Tibial nerve (tissue), 4 donors: Measurements from ENCODE around the gene PSPN.

Source experiments
- CTCF ChIP-seq, 5 experiments: fragments of 200-600 bp in 3 of 5; fragments of 450-650 bp in 2 of 5; sonication (generic) in 3 of 5; IDR thresholded peaks; one replicate each; pipeline ENCODE4 v1.5.1; 2016 to 2019; ENCODE audit warnings: antibody characterized with exemption in 5 of 5, mild to moderate bottlenecking in 3 of 5, moderate library complexity in 2 of 5
- EP300 ChIP-seq, 2 donors: sonication (generic); formaldehyde crosslinking; IDR thresholded peaks; one replicate each; pipeline ENCODE4 v1.6.1; 2017; ENCODE audit warnings: antibody characterized with exemption in 2 of 2, mild to moderate bottlenecking in 1 of 2
- POLR2A ChIP-seq, 2 donors: fragments of 450-650 bp; IDR thresholded peaks; one replicate each; pipeline ENCODE4 v1.6.1; 2017; ENCODE audit warnings: antibody characterized with exemption in 2 of 2, mild to moderate bottlenecking in 2 of 2, moderate library complexity in 2 of 2

- TF ChIP-seq CTCF (IDR thresholded peaks at IDR 0.05) (no peak), POLR2A (IDR thresholded peaks at IDR 0.05) (no peak), EP300 (IDR thresholded peaks at IDR 0.05) (no peak)
Measured at GRCh38 chr19:6381030-6381750, 5.5 kb upstream of the PSPN start.
